Thoracic aorta (tissue), 2 donors: ENCODE results near the gene SERINC3. TPM values are rescaled to one million over a fixed set of nuclear protein-coding genes. Genes with fewer than 3 reads are reported as not detected.
A peak's percentile ranks its signal among the peaks of the same experiment; 100 is the strongest.

Experiments
- ATAC-seq: fragments of 150-250 bp; one replicate; pipeline ENCODE4 v1.8.0; 2017; ENCODE audit warnings: low read depth; ENCODE audit not compliant: insufficient number of reproducible peaks, low FRiP score
- DNase-seq: peaks from one replicate; pipeline ENCODE4 v3.0.0-alpha.2; 2020; ENCODE audit warnings: low spot score
- H3K27ac ChIP-seq, 2 donors: fragments of 200-600 bp; sonication (generic); 1 replicate in 1 of 2; 2 replicates in 1 of 2; pipeline ENCODE4 v1.5.1; 2016; ENCODE audit warnings: mild to moderate bottlenecking in 2 of 2, moderate library complexity in 2 of 2
- H3K27me3 ChIP-seq: fragments of 200-600 bp; sonication (generic); replicated peaks from 2 replicates; pipeline ENCODE4 v1.6.0; 2016; ENCODE audit warnings: mild to moderate bottlenecking; ENCODE audit not compliant: insufficient read depth
- H3K36me3 ChIP-seq: fragments of 200-600 bp; sonication (generic); one replicate; pipeline ENCODE4 v1.5.1; 2016
- H3K4me1 ChIP-seq, 2 donors: fragments of 200-600 bp; sonication (generic); 1 replicate in 1 of 2; 2 replicates in 1 of 2; pipeline versions ENCODE4 v1.5.1 to v1.6.0; 2016; ENCODE audit warnings: low read depth in 2 of 2, mild to moderate bottlenecking in 1 of 2; ENCODE audit not compliant: control insufficient read depth in 1 of 2
- H3K4me3 ChIP-seq: fragments of 200-600 bp; sonication (generic); 2 replicates; pipeline ENCODE4 v1.5.1; 2016; ENCODE audit warnings: mild to moderate bottlenecking
- H3K9me3 ChIP-seq: fragments of 200-600 bp; sonication (generic); 2 replicates; pipeline ENCODE4 v1.5.1; 2016
- total RNA-seq, 2 donors: library from RNA; depleted of rRNA; stranded (reverse); fragments of >200 nt; gene quantifications; one replicate each; pipeline versions ENCODE4 v1.1.0 to v1.2.3, GENCODE V29; 2016
- TF ChIP-seq, protein P1 (sequence below): fragments of 200-600 bp; sonication (generic); IDR thresholded peaks from one replicate; pipeline ENCODE4 v1.5.1; 2019; ENCODE audit warnings: antibody characterized with exemption

SERINC3 gene
- 100 to 1,000 TPM in 1 of 2 donors, 10 to 100 TPM in 1; 98.9 to 109 TPM for total RNA-seq

GRCh38 chr20:44521484-44522481 lies at the start of gene SERINC3:
Gene SERINC3, minus strand, starts transcription at chr20:44522070. Its CDS starts 119 bp downstream, at chr20:44521951.
- DNase-seq (peak; percentile 87), ATAC-seq (peak; percentile 97)
- no peaks in the 10 kb centered on the region for H3K9me3 ChIP-seq
- no peaks in the 10 kb centered on the region for H3K36me3 ChIP-seq
- H3K4me3 ChIP-seq: peak within 1 kb of the TSS; percentile 94
- peaks cover 26 to 44% of the 10 kb centered on the region in 2 donors for H3K4me1 ChIP-seq
- TF ChIP-seq, protein P1, sequence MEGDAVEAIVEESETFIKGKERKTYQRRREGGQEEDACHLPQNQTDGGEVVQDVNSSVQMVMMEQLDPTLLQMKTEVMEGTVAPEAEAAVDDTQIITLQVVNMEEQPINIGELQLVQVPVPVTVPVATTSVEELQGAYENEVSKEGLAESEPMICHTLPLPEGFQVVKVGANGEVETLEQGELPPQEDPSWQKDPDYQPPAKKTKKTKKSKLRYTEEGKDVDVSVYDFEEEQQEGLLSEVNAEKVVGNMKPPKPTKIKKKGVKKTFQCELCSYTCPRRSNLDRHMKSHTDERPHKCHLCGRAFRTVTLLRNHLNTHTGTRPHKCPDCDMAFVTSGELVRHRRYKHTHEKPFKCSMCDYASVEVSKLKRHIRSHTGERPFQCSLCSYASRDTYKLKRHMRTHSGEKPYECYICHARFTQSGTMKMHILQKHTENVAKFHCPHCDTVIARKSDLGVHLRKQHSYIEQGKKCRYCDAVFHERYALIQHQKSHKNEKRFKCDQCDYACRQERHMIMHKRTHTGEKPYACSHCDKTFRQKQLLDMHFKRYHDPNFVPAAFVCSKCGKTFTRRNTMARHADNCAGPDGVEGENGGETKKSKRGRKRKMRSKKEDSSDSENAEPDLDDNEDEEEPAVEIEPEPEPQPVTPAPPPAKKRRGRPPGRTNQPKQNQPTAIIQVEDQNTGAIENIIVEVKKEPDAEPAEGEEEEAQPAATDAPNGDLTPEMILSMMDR: no peak
- H3K27me3 ChIP-seq: no peaks in the 10 kb centered on the region
- H3K27ac ChIP-seq: peak within 1 kb of the TSS; percentile 97 to 98

- TF ChIP-seq, protein P1: no peak
- Histone ChIP-seq H3K4me1 (peaks cover 10 to 21% of the 10 kb centered on the region in 2 donors), H3K27me3 (no peaks in the 10 kb centered on the region), H3K36me3 (no peaks in the 10 kb centered on the region), H3K9me3 (no peaks in the 10 kb centered on the region), H3K27ac (no peak overlapping the region), H3K4me3 (no peak overlapping the region)
- DNase-seq: no peak
- ATAC-seq: no peak
Observed at GRCh38 chr20:44571362-44571988, 49.6 kb upstream of the SERINC3 start.

- TF ChIP-seq, protein P1: no peak
- no peaks in the 10 kb centered on the region for H3K27me3 ChIP-seq
- no peaks in the 10 kb centered on the region for H3K36me3 ChIP-seq
- H3K27ac ChIP-seq: no peak overlapping the region
- no peak overlapping the region for H3K4me3 ChIP-seq
- H3K4me1 ChIP-seq: peaks cover 9 to 20% of the 10 kb centered on the region in 2 donors
- ATAC-seq (no peak), DNase-seq (no peak)
- no peaks in the 10 kb centered on the region for H3K9me3 ChIP-seq
Observed at GRCh38 chr20:44570367-44570766, 48.5 kb upstream of the SERINC3 start.

DNA sequence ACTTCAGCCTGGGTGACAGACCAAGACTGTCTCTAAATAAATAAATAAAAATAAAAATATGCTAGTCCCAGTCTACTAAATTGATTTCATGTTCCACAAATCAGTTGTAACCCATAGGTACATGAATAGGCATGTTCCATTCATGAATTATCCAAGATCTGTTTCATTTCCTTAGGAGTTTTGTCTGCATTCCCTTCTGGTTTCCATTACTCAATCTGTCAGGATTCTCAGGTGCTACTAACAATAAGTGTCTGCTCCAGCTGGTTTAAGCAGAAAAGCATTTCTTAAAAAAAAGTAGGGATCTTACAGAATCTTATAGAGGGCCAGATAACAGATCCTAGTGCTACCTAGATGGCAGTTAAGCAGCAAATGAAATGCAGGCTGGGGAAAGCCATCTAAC lies 44.9 kb upstream of the SERINC3 start:
- Histone ChIP-seq H3K27ac (no peak overlapping the region), H3K4me1 (peaks cover 6 to 11% of the 10 kb centered on the region in 2 donors), H3K4me3 (no peak overlapping the region), H3K27me3 (no peaks in the 10 kb centered on the region), H3K9me3 (no peaks in the 10 kb centered on the region), H3K36me3 (no peaks in the 10 kb centered on the region)
- TF ChIP-seq, protein P1: no peak
- DNase-seq (no peak), ATAC-seq (no peak)

GRCh38 chr20:44566018-44566417 lies 44.1 kb upstream of the SERINC3 start:
- Histone ChIP-seq H3K4me3 (no peak overlapping the region), H3K9me3 (no peaks in the 10 kb centered on the region), H3K4me1 (peaks cover 6 to 9% of the 10 kb centered on the region in 2 donors), H3K27me3 (no peaks in the 10 kb centered on the region), H3K36me3 (no peaks in the 10 kb centered on the region), H3K27ac (no peak overlapping the region)
- DNase-seq (no peak), ATAC-seq (no peak)
- TF ChIP-seq, protein P1: no peak
